GM18526 (cell line): Measurements from ENCODE around the gene GLRX3.

Experiments used
- POLR2A ChIP-seq: IDR thresholded peaks from 3 replicates; pipeline ENCODE4 v1.6.1; 2011; ENCODE audit not compliant: insufficient read length; ENCODE audit errors: extremely low read depth

GLRX3 gene

GRCh38 chr10:130136226-130137089 lies at the start of gene GLRX3:
Gene GLRX3, plus strand, starts transcription at chr10:130136391. Its CDS starts 30 bp downstream, at chr10:130136421.
- TF ChIP-seq POLR2A = peak; percentile 75

- no peak for TF ChIP-seq POLR2A
These were observed 36.8 kb upstream of the GLRX3 start for GRCh38 chr10:130099344-130099743.

GRCh38 chr10:130105724-130106123 lies 30.5 kb upstream of the GLRX3 start:
- TF ChIP-seq POLR2A = no peak

GRCh38 chr10:130108934-130109604 lies 27.1 kb upstream of the GLRX3 start:
- no peak for TF ChIP-seq POLR2A

- no peak for TF ChIP-seq POLR2A
These were observed 26.4 kb upstream of the GLRX3 start for GRCh38 chr10:130109796-130110245.

- TF ChIP-seq POLR2A = peak; percentile 87
These were observed 25.7 kb upstream of the GLRX3 start, which contains the start of gene C10orf143 for GRCh38 chr10:130110246-130111112. Gene C10orf143, minus strand, starts transcription at chr10:130110830. Its CDS starts 58 bp downstream, at chr10:130110772.

- TF ChIP-seq POLR2A = peak; percentile 74
These were observed 24.9 kb upstream of the GLRX3 start for GRCh38 chr10:130111113-130111851.

- no peak for TF ChIP-seq POLR2A
These were observed 24.4 kb upstream of the GLRX3 start for GRCh38 chr10:130111852-130112180.

GRCh38 chr10:130112821-130113220 lies 23.4 kb upstream of the GLRX3 start:
- TF ChIP-seq POLR2A = no peak

- TF ChIP-seq POLR2A = no peak
These were observed 14.6 kb upstream of the GLRX3 start for GRCh38 chr10:130121486-130122079.

- no peak for TF ChIP-seq POLR2A
These were observed 8.7 kb upstream of the GLRX3 start for GRCh38 chr10:130127364-130128061.

GRCh38 chr10:130128062-130128781 lies 8.0 kb upstream of the GLRX3 start:
- TF ChIP-seq POLR2A = no peak

GRCh38 chr10:130128922-130129321 lies 7.3 kb upstream of the GLRX3 start:
- TF ChIP-seq POLR2A = no peak
